22Rv1 (cell line): ENCODE data around the gene TAL2.
A peak's percentile ranks its signal among the peaks of the same experiment; 100 is the strongest.

Experiments used
- H3K27ac ChIP-seq: fragments of 450-650 bp; 2 replicates; pipeline ENCODE4 v1.5.1; 2017
- ZFX ChIP-seq: fragments of 450-650 bp; IDR thresholded peaks from 2 replicates; pipeline ENCODE4 v1.6.1; 2017; ENCODE audit warnings: antibody characterized with exemption, borderline replicate concordance
- TF ChIP-seq, protein P1 (sequence below): fragments of 450-650 bp; IDR thresholded peaks from 2 replicates; pipeline ENCODE4 v1.5.1; 2017; ENCODE audit warnings: mild to moderate bottlenecking

Gene TAL2

DNA sequence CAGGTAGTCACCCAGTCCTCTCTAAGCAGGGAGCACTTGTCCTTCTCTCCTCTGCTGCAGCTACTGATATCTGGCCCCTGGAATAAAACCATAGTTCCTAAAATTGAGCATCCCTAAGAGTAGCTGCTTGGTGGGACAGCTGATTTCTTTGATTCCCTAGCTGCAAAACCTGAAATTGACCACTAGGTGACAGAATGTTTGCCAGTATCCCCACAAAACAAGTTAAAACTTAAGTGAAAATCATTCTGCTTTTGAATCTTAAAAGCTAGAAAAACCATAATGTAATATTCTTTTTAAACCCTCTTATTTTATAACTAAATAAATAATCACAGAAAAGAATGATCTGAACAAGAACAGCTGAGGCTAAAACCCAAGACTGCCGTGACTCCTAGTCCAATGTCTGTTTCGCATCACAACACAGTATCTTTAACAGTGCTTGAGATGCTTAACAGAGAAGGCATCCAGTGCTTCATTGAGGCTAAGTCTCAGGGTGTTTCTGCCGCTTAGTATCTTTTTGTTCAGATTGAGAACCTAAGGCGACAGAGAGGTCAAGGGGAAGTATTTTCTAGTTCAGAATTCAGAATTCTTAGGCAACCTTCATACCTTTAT, 24.4 kb upstream of the TAL2 start:
- H3K27ac ChIP-seq: no peak overlapping the region
- TF ChIP-seq ZFX: no peak
- TF ChIP-seq, protein P1, sequence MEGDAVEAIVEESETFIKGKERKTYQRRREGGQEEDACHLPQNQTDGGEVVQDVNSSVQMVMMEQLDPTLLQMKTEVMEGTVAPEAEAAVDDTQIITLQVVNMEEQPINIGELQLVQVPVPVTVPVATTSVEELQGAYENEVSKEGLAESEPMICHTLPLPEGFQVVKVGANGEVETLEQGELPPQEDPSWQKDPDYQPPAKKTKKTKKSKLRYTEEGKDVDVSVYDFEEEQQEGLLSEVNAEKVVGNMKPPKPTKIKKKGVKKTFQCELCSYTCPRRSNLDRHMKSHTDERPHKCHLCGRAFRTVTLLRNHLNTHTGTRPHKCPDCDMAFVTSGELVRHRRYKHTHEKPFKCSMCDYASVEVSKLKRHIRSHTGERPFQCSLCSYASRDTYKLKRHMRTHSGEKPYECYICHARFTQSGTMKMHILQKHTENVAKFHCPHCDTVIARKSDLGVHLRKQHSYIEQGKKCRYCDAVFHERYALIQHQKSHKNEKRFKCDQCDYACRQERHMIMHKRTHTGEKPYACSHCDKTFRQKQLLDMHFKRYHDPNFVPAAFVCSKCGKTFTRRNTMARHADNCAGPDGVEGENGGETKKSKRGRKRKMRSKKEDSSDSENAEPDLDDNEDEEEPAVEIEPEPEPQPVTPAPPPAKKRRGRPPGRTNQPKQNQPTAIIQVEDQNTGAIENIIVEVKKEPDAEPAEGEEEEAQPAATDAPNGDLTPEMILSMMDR: peak; percentile 44

DNA sequence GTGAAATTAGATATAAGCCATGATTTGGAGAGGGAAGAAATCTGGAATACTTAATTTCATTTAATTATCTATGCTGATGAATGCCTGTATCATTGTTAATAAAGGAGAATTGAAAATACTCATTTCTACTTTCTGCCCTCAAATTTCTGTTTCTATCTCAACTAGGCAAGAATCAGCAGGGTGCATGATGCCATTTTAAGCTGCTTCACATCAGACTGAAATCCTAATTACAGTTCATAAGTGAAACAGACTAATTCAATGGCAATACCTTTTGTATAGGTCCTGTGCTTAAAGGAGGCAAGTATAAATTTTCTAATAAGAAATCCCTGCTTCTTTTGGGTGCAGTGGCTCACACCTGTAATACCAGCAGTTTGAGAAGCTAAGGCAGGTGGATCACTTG, 22.3 kb upstream of the TAL2 start:
- TF ChIP-seq ZFX: no peak
- TF ChIP-seq, protein P1: no peak
- H3K27ac ChIP-seq: no peak overlapping the region

DNA sequence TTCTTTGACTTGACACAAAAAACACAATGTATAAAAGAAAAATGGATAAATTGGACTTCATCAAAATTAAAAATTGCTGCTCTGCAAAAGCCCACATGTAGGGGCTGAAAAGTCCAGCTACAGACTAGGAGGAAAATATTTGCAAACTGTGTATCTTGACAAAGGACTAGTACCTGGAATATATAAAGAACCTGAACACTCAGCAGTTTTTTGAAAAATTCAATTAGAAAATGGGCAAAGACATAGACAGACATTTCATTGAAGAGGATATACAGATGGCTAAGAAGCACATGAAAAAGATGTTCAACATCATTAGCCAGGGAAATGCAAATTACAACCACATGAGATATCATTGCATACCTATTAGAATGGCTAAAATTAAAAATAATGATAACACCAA, 18.5 kb upstream of the TAL2 start:
- no peak overlapping the region for H3K27ac ChIP-seq
- TF ChIP-seq, protein P1: no peak
- no peak for TF ChIP-seq ZFX

DNA sequence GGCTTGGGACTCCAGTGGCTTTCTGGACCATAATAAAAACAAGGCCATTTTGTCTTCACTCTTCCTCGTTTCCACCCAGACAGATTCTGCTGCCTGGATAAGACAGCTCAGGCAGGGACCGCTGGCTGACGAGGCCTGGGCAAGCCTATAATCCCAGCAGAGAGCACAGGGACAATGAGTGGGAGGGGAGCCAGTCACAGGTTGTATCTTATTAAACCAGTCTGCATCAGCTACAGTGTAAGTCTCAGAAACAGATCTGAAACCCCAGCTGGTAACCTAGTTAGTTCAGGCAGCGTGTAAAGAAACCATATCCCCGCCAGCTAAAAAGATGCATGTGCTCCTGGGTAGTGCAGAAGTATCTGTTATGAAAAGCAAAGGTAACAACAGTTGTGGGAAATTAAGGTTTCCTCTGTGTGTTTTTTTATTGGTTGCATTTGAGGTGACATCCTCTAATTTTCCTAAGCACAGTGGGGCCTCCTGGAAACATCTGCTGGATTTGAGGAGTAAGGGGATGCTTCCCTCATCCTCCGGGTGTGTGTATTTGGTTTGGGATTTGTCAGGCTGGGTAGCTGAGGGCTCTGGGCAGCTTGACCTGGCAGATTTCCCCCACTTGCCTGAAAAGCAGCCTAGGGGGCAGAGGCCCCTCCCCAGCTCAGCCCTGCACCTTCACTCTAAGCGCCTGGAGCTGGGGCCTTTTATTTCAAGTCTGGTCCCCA, 15.2 kb upstream of the TAL2 start:
- no peak overlapping the region for H3K27ac ChIP-seq
- TF ChIP-seq ZFX: no peak
- TF ChIP-seq, protein P1: no peak

DNA sequence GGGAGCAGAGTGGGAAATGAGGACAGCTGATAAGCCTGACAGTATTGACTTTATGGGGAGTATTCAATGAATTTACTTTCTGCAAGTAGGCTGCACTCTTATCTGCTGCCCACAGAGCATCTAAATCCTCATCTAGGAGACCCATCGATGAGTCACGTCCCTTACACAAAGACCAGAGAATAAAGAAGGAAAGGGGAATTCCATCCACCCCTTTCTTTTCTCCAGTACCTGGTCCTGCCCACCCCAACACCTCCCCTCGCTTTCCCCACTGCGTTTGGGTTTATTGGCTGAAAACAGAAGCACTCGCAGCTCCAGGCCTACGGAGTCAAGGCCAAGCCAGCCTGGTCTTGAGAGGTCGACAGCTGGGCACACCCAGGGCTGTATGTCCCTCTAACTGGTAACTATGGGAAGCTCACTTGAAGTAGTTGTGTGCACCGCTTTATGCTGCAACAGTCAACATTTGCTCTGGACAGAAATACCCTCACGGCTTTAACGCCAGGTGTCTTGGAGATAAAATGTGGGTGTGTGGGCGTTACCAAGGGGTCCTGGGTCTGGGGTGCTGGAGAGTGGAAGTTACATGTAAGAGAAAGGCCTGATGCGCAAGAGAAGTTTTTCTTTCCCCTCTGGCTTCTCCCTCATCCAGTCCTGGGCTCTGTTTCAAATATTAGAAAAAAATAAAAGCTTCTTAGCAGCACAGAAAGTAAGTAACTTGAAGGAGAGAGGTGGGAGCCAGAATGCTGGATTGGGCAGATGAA, 14.5 kb upstream of the TAL2 start:
- no peak overlapping the region for H3K27ac ChIP-seq
- TF ChIP-seq, protein P1: no peak
- TF ChIP-seq ZFX: no peak

DNA sequence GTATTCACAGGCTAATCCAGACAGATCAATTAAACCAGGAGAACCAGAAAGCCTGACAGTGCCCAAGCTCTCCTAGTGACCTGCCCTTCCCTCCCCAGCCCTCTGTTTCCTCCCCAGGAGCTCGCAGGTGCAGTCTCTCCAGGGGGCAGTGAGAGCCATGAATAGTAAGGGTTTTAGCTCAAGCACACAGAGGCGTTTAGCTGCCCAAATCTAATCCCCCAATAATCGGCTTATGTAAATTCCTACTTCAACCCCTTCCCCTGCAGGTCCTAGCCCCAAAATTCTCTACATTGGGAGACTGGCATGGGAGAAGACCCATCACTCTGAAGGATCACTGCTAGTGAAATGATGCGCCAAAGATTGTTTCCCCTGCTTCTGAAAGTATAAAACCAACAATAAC, 10.5 kb upstream of the TAL2 start:
- no peak overlapping the region for H3K27ac ChIP-seq
- TF ChIP-seq ZFX: no peak
- TF ChIP-seq, protein P1: no peak
